A673 (cell line): ENCODE data around the gene RING1. TPM values are rescaled to one million over a fixed set of nuclear protein-coding genes. Genes with fewer than 3 reads are reported as not detected.

ENCODE experiments used
- BruUV-seq: library from RNA; stranded (reverse); fragments of 400-500 nt; replicated peaks from 2 replicates; lab custom pipeline; 2021; lab: Mats Ljungman, UMichigan
- CTCF ChIA-PET: fragments of 300-600 bp; sonication (Branson Sonifier 250); formaldehyde crosslinking; loops from one replicate; lab custom pipeline; 2022; ENCODE audit warnings: antibody characterized with exemption; lab: Charles Lee
- POLR2A ChIA-PET: fragments of 300-600 bp; sonication (Branson Sonifier 250); formaldehyde crosslinking; loops from one replicate; lab custom pipeline; 2022; ENCODE audit warnings: antibody characterized with exemption; ENCODE audit not compliant: low non-redundant PET; lab: Charles Lee
- DNase-seq: peaks from one replicate; pipeline ENCODE4 v3.0.0-alpha.2; 2015; ENCODE audit warnings: low spot score
- H3K27ac ChIP-seq: fragments of 200-600 bp; sonication (generic); 2 replicates; pipeline ENCODE4 v1.5.1; 2016; ENCODE audit warnings: mixed run types, low read depth, mild to moderate bottlenecking, mixed read lengths, antibody characterized with exemption, low read length; ENCODE audit not compliant: poor library complexity, severe bottlenecking
- H3K27me3 ChIP-seq: fragments of 200-600 bp; sonication (generic); replicated peaks from 2 replicates; pipeline ENCODE4 v1.6.1; 2017; ENCODE audit warnings: mixed run types, low read depth, mild to moderate bottlenecking, mixed read lengths, antibody characterized with exemption, low read length; ENCODE audit not compliant: insufficient read depth, poor library complexity
- H3K36me3 ChIP-seq: fragments of 200-600 bp; sonication (generic); 2 replicates; pipeline ENCODE4 v1.6.1; 2016; ENCODE audit warnings: mixed run types, mild to moderate bottlenecking, mixed read lengths, antibody characterized with exemption, low read length; ENCODE audit not compliant: insufficient read depth, poor library complexity, severe bottlenecking
- H3K4me1 ChIP-seq: fragments of 200-600 bp; sonication (generic); 2 replicates; pipeline ENCODE4 v1.6.1; 2017; ENCODE audit warnings: mixed run types, mild to moderate bottlenecking, mixed read lengths, antibody characterized with exemption, low read length; ENCODE audit not compliant: insufficient read depth, poor library complexity, severe bottlenecking
- H3K4me3 ChIP-seq: fragments of 200-600 bp; sonication (generic); 2 replicates; pipeline ENCODE4 v1.5.1; 2016; ENCODE audit warnings: low read depth, mixed run types, mild to moderate bottlenecking, mixed read lengths, low read length; ENCODE audit not compliant: poor library complexity, severe bottlenecking
- H3K9me3 ChIP-seq: fragments of 200-600 bp; sonication (generic); 2 replicates; pipeline ENCODE4 v1.6.1; 2016; ENCODE audit warnings: mixed run types, low read depth, mild to moderate bottlenecking, mixed read lengths, antibody characterized with exemption, low read length; ENCODE audit not compliant: poor library complexity, severe bottlenecking
- EZH2 ChIP-seq: fragments of 200-600 bp; sonication (generic); IDR thresholded peaks from 2 replicates; pipeline ENCODE4 v1.6.1; 2017; ENCODE audit warnings: borderline replicate concordance, low read depth, mild to moderate bottlenecking, mixed read lengths, antibody characterized with exemption, low read length; ENCODE audit not compliant: poor library complexity, severe bottlenecking
- intact Hi-C: fragments of 100-400 bp; cut with micrococcal nuclease; formaldehyde crosslinking; loops from one replicate; pipeline ENCODE4 v1.10.0; 2022; ENCODE audit not compliant: unreplicated experiment
- total RNA-seq: library from RNA; stranded (reverse); gene quantifications from 2 replicates; pipeline ENCODE4 v1.2.3, GENCODE V29; 2021
- TF ChIP-seq, protein P1 (sequence below): fragments of 300-800, 200-600 bp; sonication (generic); conservative IDR thresholded peaks from 2 replicates; pipeline ENCODE4 v1.5.1; 2017; ENCODE audit warnings: low read depth, mild to moderate bottlenecking, antibody characterized with exemption, low read length, moderate library complexity, mixed read lengths

RING1 gene
- total RNA-seq, 1 experiment from 2014 or later: 43.3 TPM

DNA sequence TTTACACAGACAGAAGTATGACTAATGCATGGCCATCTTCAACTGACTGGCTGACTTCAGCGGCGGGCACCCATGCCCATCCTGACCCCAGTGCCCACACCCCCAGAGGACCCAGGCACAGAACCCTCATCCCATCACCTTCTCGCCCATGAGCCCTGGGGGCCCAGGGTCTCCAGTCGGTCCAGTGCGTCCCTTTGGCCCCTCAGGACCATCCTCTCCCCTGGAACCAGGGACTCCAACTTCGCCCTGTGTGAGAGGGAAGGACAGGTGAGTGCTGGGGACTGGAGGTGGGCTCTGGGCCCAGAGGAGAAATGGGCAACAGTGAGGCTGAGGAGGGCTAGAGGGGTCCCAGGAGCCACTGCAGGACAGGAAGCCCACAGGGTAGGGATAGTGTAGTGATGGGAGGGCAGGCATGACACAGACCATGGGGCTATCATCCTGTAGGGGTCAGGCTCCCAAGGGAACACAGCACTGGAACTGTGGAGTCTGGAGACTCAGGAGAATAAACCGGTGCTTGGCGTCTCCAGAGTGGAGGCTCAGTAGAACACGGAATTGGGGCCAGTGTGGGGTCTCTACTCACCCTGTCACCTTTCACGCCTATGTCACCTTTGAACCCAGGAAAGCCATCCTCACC lies 32.7 kb upstream of the RING1 start:
- Histone ChIP-seq H3K4me1 (no peaks in the 10 kb centered on the region), H3K9me3 (no peaks in the 10 kb centered on the region), H3K36me3 (no peaks in the 10 kb centered on the region), H3K4me3 (no peak overlapping the region), H3K27ac (no peak overlapping the region), H3K27me3 (no peaks in the 10 kb centered on the region)
- TF ChIP-seq, protein P1, sequence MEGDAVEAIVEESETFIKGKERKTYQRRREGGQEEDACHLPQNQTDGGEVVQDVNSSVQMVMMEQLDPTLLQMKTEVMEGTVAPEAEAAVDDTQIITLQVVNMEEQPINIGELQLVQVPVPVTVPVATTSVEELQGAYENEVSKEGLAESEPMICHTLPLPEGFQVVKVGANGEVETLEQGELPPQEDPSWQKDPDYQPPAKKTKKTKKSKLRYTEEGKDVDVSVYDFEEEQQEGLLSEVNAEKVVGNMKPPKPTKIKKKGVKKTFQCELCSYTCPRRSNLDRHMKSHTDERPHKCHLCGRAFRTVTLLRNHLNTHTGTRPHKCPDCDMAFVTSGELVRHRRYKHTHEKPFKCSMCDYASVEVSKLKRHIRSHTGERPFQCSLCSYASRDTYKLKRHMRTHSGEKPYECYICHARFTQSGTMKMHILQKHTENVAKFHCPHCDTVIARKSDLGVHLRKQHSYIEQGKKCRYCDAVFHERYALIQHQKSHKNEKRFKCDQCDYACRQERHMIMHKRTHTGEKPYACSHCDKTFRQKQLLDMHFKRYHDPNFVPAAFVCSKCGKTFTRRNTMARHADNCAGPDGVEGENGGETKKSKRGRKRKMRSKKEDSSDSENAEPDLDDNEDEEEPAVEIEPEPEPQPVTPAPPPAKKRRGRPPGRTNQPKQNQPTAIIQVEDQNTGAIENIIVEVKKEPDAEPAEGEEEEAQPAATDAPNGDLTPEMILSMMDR: no peak
- TF ChIP-seq EZH2: no peak
- CTCF ChIA-PET: no interaction called here
- BruUV-seq: no TSS peak
- intact Hi-C loops: no loop called here
- no peak for DNase-seq
- POLR2A ChIA-PET: no interaction called here

- ChIA-PET POLR2A (no interaction called here), CTCF (no interaction called here)
- TF ChIP-seq, protein P1: no peak
- TF ChIP-seq EZH2: no peak
- Histone ChIP-seq H3K27me3 (no peaks in the 10 kb centered on the region), H3K4me1 (no peaks in the 10 kb centered on the region), H3K4me3 (no peak overlapping the region), H3K9me3 (no peaks in the 10 kb centered on the region), H3K27ac (no peak overlapping the region), H3K36me3 (no peaks in the 10 kb centered on the region)
- intact Hi-C loops: no loop called here
- no peak for DNase-seq
- no TSS peak for BruUV-seq
Measured at GRCh38 chr6:33176906-33177305, 31.4 kb upstream of the RING1 start.

GRCh38 chr6:33177552-33178446 lies 30.5 kb upstream of the RING1 start:
- Histone ChIP-seq H3K4me1 (no peaks in the 10 kb centered on the region), H3K27ac (no peak overlapping the region), H3K9me3 (no peaks in the 10 kb centered on the region), H3K4me3 (no peak overlapping the region), H3K27me3 (no peaks in the 10 kb centered on the region), H3K36me3 (no peaks in the 10 kb centered on the region)
- no TSS peak for BruUV-seq
- no peak for DNase-seq
- intact Hi-C loops: no loop called here
- ChIA-PET CTCF (no interaction called here), POLR2A (no interaction called here)
- no peak for TF ChIP-seq EZH2
- TF ChIP-seq, protein P1: no peak
